Esophagus squamous epithelium (tissue), 5 donors: ENCODE data around the gene HFE. TPM values are rescaled to one million over a fixed set of nuclear protein-coding genes. Genes with fewer than 3 reads are reported as not detected.

Experiments used
- DNase-seq: peaks from one replicate; lab custom pipeline; 2025; lab: John Stamatoyannopoulos, UW
- H3K27ac ChIP-seq, 4 donors: fragments of 200-600 bp; sonication (generic); one replicate each; pipeline ENCODE4 v1.5.1; 2016 to 2019; ENCODE audit warnings: mild to moderate bottlenecking in 1 of 4
- H3K27me3 ChIP-seq, 4 donors: fragments of 200-600 bp; sonication (generic); 1 replicate in 3 of 4; 2 replicates in 1 of 4; pipeline versions ENCODE4 v1.5.1 to v1.6.0; 2017 to 2021; ENCODE audit warnings: antibody characterized with exemption in 1 of 4
- H3K36me3 ChIP-seq, 3 donors: fragments of 200-600 bp; sonication (generic); one replicate each; pipeline ENCODE4 v1.5.1; 2016 to 2019
- H3K4me1 ChIP-seq, 3 donors: fragments of 200-600 bp; sonication (generic); one replicate each; pipeline ENCODE4 v1.5.1; 2017 to 2019
- H3K4me3 ChIP-seq, 4 donors: fragments of 200-600 bp; sonication (generic); 1 replicate in 3 of 4; 2 replicates in 1 of 4; pipeline ENCODE4 v1.5.1; 2016 to 2019; ENCODE audit warnings: mild to moderate bottlenecking in 2 of 4, moderate library complexity in 1 of 4
- H3K9me3 ChIP-seq, 3 donors: fragments of 200-600 bp; sonication (generic); one replicate each; pipeline ENCODE4 v1.5.1; 2016 to 2019
- CTCF ChIP-seq, 6 experiments: fragments of 450-650 bp in 4 of 6; fragments of 200-600 bp in 2 of 6; sonication (generic) in 2 of 6; IDR thresholded peaks; one replicate each; pipeline ENCODE4 v1.5.1; 2016 to 2019; ENCODE audit warnings: antibody characterized with exemption in 6 of 6, mild to moderate bottlenecking in 4 of 6, moderate library complexity in 4 of 6
- POLR2A ChIP-seq, 4 donors: fragments of 450-650 bp; IDR thresholded peaks; one replicate each; pipeline ENCODE4 v1.6.1; 2017; ENCODE audit warnings: antibody characterized with exemption in 4 of 4, mild to moderate bottlenecking in 4 of 4, moderate library complexity in 3 of 4
- WGBS, 2 donors: methylation state at CpG; one replicate each; pipeline ENCODE4 v1.1.5; 2018; 5-methylcytosine and 5-hydroxymethylcytosine counted together
- intact Hi-C: fragments of 100-400 bp; cut with DNase I; formaldehyde crosslinking; loops from one replicate; pipeline ENCODE4 v1.15.0; 2022
- total RNA-seq, 4 donors: library from RNA; depleted of rRNA; stranded (reverse); fragments of >200 nt; gene quantifications; one replicate each; pipeline ENCODE4 v1.1.0, GENCODE V29; 2016
- donor health status: DM: yes; HTN: yes; CAD: no.

Gene HFE, protein sequence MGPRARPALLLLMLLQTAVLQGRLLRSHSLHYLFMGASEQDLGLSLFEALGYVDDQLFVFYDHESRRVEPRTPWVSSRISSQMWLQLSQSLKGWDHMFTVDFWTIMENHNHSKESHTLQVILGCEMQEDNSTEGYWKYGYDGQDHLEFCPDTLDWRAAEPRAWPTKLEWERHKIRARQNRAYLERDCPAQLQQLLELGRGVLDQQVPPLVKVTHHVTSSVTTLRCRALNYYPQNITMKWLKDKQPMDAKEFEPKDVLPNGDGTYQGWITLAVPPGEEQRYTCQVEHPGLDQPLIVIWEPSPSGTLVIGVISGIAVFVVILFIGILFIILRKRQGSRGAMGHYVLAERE
- total RNA-seq = 1 to 10 TPM; 2.9 to 7.3 (median 4.3) TPM

DNA sequence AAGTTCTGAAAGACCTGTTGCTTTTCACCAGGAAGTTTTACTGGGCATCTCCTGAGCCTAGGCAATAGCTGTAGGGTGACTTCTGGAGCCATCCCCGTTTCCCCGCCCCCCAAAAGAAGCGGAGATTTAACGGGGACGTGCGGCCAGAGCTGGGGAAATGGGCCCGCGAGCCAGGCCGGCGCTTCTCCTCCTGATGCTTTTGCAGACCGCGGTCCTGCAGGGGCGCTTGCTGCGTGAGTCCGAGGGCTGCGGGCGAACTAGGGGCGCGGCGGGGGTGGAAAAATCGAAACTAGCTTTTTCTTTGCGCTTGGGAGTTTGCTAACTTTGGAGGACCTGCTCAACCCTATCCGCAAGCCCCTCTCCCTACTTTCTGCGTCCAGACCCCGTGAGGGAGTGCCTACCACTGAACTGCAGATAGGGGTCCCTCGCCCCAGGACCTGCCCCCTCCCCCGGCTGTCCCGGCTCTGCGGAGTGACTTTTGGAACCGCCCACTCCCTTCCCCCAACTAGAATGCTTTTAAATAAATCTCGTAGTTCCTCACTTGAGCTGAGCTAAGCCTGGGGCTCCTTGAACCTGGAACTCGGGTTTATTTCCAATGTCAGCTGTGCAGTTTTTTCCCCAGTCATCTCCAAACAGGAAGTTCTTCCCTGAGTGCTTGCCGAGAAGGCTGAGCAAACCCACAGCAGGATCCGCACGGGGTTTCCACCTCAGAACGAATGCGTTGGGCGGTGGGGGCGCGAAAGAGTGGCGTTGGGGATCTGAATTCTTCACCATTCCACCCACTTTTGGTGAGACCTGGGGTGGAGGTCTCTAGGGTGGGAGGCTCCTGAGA is at the start of gene HFE:
HFE (plus strand) TSS at position 146 of the 832 bp plus-strand sequence; CDS start at position 158, 12 bp downstream.
- H3K36me3 ChIP-seq = no peaks in the 10 kb centered on the region
- H3K9me3 ChIP-seq = no peaks in the 10 kb centered on the region
- H3K4me1 ChIP-seq = peaks cover 10 to 32% (median 13%) of the 10 kb centered on the region in 3 donors
- no peaks in the 10 kb centered on the region for H3K27me3 ChIP-seq
- no peak for DNase-seq
- peak in 2 of 4 donors; percentile 16 to 36 for TF ChIP-seq POLR2A (IDR thresholded peaks at IDR 0.05)
- TF ChIP-seq CTCF (IDR thresholded peaks at IDR 0.05) = peak in 2 of 6 experiments; percentile 13 to 26
- 1 to 2% methylated on average over 11 to 16 of the region's 41 CpGs for WGBS, 2 donors
- H3K4me3 ChIP-seq = peak within 1 kb of the TSS; percentile 70 to 83 (median 72)
- intact Hi-C loops = no loop called here
- peak within 1 kb of the TSS; percentile 87 to 95 (median 90) for H3K27ac ChIP-seq

DNA sequence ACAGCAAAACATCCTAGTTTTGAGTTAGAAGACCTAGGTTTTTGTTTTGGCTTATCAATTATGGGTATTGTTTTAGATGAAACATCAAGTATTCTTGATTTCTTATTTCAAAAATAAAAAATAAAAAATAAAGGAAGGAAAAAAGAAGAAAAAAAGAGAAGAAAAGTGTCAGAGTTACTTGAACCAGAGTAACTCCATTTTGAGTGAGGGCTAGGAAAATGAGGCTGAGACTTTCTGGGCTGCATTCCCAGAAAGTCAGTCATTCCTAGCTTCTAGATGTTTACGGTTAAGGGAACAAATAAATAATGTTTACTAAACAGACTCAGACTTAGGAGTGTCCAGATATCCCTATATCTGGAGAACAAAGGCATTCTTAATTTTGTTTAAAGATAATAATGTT is 45.3 kb upstream of the HFE start:
- Histone ChIP-seq H3K4me1 (peaks cover 5 to 34% (median 9%) of the 10 kb centered on the region in 3 donors), H3K36me3 (no peaks in the 10 kb centered on the region), H3K9me3 (no peaks in the 10 kb centered on the region), H3K27ac (no peak overlapping the region), H3K4me3 (no peak overlapping the region), H3K27me3 (no peaks in the 10 kb centered on the region)
- intact Hi-C loops = no loop called here
- TF ChIP-seq CTCF (IDR thresholded peaks at IDR 0.05) (no peak), POLR2A (IDR thresholded peaks at IDR 0.05) (no peak)
- WGBS, 2 donors = 64 to 79% methylated on average over 1 of the region's 1 CpG
- DNase-seq = no peak

GRCh38 chr6:26043384-26044139 is 43.7 kb upstream of the HFE start:
- no peaks in the 10 kb centered on the region for H3K36me3 ChIP-seq
- intact Hi-C loops = no loop called here
- 1 to 3% methylated on average over 20 to 28 of the region's 32 CpGs for WGBS, 2 donors
- no peak for DNase-seq
- peak overlapping the region; percentile 84 to 94 (median 94) for H3K27ac ChIP-seq
- TF ChIP-seq POLR2A (IDR thresholded peaks at IDR 0.05) (peak; percentile 58 to 99 (median 97)), CTCF (IDR thresholded peaks at IDR 0.05) (peak in 2 of 6 experiments; percentile 7)
- peaks cover 5 to 28% (median 9%) of the 10 kb centered on the region in 3 donors for H3K4me1 ChIP-seq
- H3K9me3 ChIP-seq = no peaks in the 10 kb centered on the region
- H3K4me3 ChIP-seq = peak overlapping the region; percentile 26 to 71 (median 58)
- H3K27me3 ChIP-seq = no peaks in the 10 kb centered on the region

GRCh38 chr6:26044140-26045064 is 42.8 kb upstream of the HFE start:
- 1 to 3% methylated on average over 40 of the region's 40 CpGs for WGBS, 2 donors
- TF ChIP-seq CTCF (IDR thresholded peaks at IDR 0.05) (peak in 1 of 6 experiments; percentile 13), POLR2A (IDR thresholded peaks at IDR 0.05) (peak in 1 of 4 donors; percentile 46)
- peak overlapping the region; percentile 26 to 71 (median 58) for H3K4me3 ChIP-seq
- peak overlapping the region; percentile 84 to 94 (median 94) for H3K27ac ChIP-seq
- no peaks in the 10 kb centered on the region for H3K9me3 ChIP-seq
- no peaks in the 10 kb centered on the region for H3K36me3 ChIP-seq
- no peak for DNase-seq
- intact Hi-C loops = no loop called here
- peaks cover 5 to 28% (median 9%) of the 10 kb centered on the region in 3 donors for H3K4me1 ChIP-seq
- no peaks in the 10 kb centered on the region for H3K27me3 ChIP-seq
